CMK (cell line): ENCODE results near the gene FA2H.
"Not testable (repeated sequence)": the region's sequence is repeated elsewhere in the genome, so short reads cannot be mapped to it uniquely, and the experiment has no call there.

ENCODE experiments used
- DNase-seq: peaks from one replicate; pipeline ENCODE4 v3.0.0-alpha.2; 2010; ENCODE audit warnings: low read depth

FA2H gene

DNA sequence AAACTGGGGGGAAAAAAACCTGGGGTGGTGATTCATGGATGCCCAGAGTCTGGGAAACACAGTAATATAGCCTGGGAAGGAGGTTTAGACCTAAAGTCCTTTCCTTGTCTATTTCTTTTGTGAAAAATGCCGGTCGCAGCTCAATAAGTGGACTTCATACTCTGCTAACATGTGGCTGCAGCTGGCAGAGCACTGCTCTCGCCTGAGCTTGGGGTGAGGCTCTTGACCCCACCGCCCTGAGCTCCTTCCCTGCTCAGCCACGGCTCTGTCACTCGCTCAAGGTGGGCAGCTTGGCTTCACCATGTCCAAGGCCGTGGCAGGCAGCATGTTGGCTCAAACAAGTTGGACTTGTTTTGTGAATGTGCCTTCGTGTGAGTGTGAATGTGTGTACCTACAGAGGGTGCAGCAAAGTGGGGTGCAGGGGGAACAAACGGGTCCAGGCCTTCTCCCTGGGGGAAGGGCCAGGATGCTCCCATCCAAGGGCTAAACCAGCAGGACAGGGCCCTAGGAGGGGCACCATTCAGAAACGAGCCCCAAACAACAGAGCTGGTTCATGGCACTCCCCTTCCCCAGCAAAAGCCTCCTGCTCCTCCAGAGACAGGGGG, 4.9 kb downstream of the FA2H start:
- DNase-seq: no peak

DNA sequence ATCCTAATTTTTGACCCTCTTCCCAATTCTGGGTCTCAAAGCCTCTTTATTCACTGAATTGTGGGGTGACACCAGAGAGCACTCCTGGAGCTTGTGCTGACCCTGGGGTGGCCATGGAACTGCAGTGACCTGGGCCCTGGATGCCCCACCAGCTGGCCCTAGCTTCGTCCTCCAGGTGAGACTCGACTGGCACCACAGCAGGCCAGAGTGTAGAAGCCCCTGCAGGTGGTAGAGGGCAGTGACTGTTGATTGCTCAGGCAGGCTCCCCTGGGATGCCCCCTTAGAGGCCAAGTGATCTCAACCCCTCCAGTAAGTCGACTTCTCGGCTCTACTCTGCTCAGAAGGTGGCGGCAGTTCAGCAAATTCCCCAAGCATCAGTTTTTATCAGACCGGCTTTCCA, 6.4 kb downstream of the FA2H start:
- DNase-seq: no peak

DNA sequence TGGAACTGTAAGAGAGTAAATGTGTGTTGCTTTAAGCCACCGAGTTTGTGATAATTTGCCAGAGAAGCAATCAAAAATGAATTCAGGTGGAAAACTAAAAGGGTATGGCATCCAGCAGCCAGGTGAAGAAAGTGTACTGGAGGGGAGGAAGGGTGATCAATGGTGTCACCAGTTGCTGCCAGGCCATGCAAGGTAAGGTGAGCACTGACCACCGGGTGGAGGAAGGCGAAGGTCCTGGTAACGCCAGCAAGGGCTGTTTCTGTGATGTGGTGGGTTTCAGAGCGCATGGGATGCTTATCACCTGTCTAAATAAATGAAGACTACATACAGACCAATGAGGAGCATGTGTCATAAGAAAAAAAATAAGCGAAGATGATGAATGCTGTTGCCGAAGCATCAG, 6.9 kb downstream of the FA2H start:
- no peak for DNase-seq

DNA sequence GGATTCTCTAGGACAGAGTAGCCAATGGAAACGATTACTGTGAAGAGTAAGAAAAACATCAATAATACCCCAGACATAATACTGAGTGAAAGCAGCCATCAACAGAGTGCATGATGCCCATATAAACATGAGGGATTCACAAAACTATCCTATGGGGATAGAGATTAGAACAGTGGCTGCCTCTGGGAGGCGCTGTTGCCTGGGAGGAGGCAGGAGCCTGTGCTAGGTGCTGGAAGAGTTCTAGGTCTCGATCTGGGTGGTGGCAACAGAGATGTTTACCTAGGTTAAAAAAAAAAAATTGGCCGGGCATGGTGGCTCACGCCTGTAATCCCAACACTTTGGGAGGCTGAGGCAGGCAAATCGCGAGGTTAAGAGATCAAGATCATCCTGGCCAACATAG, 7.9 kb downstream of the FA2H start:
- no peak for DNase-seq

DNA sequence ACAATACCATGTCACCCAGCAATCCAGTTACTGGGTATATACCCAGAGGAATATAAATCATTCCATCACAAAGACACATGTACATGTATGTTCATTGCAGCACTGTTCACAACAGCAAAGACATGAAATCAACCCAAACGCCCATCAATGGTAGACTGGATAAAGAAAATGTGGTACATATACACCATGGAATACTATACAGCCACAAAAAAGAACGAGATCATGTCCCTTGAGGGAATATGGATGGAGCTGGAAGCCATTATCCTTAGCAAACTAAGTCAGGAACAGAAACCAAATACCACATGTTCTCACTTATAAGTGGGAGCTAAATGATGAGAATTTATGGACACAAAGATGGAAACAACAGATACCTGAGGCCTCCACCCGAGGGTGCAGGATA, 10.4 kb downstream of the FA2H start:
- DNase-seq: not testable (repeated sequence)

DNA sequence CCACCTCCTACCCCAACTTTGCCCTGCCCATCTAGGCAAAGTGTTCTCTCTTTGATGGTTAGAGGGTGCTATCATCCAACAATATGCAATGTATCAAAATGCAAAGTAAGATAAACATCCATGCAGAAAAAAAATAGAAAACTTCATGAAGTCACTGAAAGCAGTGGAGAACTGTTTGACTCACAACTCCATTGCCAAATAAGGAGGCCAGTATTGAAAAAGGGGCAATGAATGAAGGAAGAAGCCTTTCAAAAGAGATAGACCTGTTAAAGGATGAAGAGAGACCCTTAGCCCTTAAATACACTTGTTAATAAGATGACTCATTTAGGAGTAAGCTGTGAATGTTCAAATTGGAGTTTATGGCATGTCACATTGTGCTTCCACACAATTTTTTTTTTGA, 13.0 kb downstream of the FA2H start:
- no peak for DNase-seq

DNA sequence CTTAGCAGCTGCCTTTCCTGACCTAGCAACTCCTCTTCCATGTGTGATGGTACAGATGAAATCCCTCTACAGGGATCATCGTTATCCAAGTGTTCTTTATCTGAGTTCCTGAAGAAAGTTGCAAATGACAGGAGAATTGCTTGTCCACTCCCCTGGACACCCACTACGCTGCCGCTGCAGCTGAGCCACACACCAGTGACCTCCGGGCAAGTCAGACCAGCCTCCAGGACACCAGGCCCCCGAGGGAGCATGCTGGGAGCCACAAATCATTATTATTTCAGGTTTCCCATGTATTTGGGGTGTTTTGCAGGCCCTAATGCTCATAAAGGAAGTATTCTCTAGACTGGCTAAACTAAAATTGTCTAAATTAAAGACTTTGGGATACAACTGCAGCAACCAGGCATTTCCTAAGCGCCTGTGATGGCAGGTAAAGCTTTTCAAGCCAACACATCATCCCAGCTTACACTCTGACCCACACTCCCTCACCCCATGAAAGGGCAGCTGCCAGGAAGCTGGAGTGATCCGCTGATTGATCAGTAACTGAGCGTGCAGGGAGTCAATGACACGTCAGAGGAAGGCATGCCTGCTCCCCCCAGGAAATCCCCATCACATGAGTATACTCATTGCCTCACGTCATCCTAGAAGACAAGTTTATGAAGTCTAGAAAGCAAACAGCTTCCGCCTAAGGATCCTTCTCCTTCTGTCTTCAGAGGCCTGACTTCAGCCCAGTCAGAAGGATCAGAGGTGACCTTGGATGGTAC, 14.4 kb downstream of the FA2H start:
- no peak for DNase-seq

GRCh38 chr16:74759564-74759963, 15.1 kb downstream of the FA2H start:
- DNase-seq: no peak

DNA sequence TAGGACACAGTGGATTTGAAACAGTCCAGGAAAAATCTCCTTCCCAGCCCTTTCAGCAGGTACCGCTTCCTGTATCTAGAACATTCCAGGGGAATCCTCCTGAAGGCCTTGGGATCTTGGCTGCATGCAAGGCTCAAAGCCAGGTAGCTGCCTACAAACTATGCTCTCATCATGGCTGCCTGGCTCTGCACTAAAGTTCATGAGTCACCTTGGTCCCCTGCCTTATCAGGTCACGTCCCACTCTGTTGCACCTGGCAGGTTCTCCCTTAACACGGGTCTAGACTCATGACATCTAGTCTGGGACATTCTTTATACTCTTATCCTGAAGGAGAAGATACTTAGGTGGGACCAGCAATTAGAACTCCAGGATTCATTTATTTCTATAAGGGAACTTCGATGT, 15.8 kb downstream of the FA2H start:
- no peak for DNase-seq

DNA sequence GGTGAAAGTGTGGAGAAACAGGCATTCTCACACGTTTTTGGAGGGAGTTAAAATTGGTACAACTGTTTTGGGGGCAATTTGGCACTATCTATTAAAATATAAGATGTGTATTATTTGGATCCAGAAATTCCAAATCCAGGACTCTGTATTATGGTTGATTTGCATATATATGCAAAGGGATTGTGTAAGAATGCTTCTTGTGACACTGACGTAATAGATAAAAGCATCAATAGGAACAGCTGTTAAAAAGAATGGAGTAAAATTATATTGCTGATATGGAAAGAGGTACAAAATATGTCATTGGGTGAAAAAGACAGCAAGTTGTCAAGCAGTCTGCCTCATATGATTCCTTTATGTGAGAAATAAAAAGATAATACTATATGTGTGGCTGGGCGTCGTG, 17.3 kb downstream of the FA2H start:
- DNase-seq: no peak

DNA sequence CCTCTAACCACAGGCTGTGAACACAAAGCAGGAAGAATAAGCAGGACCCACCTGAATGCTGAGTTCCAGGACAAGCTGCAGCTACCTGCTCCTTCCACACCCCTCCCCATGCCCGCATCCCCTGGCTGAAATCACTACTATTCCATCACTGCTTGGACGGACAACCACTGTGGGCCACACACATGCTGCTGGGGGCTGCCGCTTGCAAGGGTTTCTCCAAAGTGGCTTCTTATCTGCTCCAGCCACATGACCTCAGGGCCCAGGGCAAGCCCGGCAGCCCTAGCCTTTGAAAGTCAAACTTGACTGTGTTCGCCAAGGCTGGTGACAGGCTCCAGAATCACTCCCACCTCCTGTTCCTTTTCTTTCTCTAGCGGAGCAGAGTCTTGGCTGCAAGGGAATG, 18.4 kb downstream of the FA2H start:
- no peak for DNase-seq

DNA sequence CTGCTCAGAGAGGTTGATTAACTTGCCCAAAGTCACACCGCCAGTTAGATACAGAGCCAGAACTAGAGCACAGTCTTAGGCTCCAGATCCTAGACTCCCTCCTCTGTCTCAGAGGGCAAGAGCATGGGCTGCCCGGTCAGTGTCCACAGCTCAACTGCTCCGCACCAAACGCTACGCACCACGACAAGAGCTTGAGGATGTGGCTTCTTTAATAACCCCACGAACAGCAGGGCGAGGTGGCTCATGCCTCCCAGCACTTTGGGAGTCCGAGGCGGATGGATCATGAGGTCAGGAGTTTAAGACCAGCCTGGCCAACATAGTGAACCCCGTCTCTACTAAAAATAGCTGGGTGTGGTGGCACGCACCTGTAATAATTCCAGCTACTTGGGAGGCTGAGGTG, 21.4 kb downstream of the FA2H start:
- no peak for DNase-seq

DNA sequence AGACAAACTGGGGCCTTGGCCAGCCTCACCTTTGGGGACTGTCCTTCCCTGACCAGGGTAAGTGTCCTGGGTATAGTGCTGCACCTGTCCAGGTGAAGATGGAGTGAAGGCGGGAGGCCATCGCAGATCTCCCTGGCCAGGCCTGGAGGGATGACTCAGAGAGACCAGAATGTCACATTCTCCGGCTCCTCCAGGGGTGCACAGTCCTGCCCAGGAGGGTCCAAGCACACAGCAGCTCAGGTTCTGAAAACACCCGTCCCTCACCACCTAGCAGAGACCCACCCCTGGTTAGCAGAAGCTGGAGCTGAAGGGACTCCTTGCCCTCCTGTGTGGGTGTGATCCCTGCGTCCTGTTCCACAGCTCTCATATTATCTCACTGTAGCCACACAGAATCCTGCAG, 21.9 kb downstream of the FA2H start:
- no peak for DNase-seq

DNA sequence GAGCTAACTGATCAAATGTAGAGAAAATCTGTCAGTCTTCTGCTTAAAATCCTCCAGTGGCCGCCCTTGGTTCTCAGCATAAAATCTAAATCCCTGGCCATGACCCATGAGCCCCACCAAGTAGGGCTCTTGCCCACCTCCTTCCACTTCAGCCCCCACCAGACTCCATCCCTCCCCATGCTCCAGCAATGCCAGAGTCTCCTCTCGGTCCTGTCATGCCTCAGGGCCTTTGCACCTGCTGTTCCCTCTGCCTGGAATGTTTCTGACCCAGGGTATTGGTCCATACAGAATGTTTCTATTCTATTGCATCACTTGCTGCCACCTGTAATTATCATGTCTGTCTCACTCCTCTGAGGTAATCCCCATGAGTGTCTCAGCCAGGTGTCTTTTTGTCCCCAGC, 22.4 kb downstream of the FA2H start:
- no peak for DNase-seq

GRCh38 chr16:74751658-74752057, 23.0 kb downstream of the FA2H start:
- no peak for DNase-seq

GRCh38 chr16:74749291-74750055, 25.1 kb downstream of the FA2H start:
- no peak for DNase-seq

- no peak for DNase-seq
These were observed 26.0 kb downstream of the FA2H start for GRCh38 chr16:74748616-74749026.

DNA sequence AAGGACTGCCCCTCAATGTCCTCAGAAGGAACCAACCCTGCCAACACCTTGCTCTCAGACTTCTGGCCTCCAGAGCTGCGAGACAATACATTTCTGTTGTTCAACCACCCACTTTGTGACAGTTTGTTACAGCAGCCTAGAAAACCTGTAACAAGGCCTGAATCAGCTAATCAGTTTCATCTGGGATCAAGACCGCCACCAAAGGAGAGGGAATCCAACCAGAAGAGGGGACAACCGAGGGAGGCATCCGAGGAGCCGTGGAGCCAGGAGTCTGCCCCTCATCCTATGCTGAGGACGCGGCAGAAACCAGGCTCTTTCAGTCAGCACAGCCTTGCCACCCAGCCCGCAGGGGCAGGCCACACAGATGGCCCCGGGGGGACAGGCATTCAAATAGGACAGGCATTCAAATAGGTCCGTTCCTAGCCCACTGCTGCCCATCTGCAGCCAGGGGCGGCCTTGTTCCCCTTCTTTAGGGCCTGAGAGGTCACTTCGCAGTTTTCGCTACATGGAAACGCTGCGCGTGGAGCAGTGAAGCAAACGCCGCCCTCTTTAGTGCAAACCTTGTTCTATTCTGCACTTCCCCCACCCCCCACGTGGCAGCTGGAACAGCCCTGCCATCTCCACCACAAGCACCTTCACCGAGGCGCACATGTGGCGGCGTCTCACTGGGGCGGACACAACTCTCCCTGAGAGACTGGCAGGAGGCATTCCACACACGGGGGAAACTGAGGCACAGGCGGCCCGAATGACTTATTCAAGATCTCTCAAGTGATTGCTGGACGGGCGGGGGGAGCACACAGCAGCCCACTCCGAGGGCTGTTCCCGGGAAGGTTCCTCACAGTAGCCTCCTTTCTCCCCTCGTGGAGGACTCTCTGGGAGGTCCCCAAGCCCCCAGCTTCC, 26.7 kb downstream of the FA2H start:
- DNase-seq: no peak

DNA sequence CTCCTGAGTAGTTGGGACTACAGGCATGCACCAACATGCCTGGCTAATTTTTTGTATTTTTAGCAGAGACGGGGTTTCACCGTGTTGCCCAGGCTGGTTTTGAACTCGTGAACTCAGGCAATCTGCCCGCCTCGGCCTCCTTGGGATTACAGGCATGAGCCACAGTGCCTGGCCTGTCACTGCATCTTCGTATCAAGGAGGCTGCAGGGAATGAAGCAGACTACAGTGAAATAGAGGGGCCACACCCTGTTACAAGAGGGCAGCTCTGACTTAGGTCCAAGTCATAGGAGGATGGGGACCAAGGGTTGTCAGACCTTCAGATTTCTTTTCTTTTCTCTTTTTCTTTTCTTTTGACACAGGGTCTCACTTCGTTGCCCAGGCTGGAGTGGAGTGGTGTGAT, 28.7 kb downstream of the FA2H start:
- DNase-seq: no peak

DNA sequence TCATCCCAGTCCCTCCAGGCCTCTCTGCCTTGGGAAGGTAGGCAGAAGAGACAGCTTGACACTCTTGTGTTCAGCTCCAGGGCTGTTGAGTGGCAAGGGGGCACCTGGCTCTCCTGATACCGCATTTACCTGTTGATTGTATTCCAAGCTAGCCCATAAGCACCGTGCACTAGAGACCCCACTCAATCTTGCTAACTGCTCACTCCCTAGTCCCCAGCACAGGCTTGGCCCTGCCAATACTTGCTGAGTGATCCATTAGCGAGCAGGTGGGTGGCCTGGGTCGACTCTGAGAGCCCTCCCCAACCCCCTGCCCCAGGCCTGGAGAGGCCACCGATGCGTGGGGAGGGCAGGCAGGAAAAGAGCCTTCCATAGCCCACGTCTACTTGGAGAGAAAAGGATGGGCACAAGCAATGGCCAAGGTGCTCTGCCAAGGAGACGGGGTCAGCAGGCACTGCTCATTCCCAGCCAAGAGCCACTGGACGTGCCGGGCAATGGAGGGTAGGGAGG, 29.5 kb downstream of the FA2H start:
- no peak for DNase-seq

DNA sequence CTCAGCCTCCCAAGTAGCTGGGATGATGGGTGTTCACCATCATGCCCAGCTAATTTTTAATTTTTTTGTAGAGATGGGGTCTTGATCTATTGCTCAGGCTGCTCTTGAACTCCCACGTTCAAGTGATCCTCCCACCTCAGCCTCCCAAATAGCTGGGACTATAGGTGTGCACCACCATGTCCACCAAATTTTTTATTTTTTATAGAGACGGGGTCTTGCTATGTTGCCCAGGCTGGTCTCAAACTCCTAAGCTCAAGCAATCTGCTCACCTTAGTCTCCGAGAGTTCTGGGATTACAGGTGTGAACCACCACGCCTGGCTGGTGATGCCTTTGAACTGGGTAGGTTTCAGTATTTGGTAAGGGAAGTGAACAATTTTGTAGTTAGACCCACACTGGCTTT, 30.1 kb downstream of the FA2H start:
- DNase-seq: no peak

DNA sequence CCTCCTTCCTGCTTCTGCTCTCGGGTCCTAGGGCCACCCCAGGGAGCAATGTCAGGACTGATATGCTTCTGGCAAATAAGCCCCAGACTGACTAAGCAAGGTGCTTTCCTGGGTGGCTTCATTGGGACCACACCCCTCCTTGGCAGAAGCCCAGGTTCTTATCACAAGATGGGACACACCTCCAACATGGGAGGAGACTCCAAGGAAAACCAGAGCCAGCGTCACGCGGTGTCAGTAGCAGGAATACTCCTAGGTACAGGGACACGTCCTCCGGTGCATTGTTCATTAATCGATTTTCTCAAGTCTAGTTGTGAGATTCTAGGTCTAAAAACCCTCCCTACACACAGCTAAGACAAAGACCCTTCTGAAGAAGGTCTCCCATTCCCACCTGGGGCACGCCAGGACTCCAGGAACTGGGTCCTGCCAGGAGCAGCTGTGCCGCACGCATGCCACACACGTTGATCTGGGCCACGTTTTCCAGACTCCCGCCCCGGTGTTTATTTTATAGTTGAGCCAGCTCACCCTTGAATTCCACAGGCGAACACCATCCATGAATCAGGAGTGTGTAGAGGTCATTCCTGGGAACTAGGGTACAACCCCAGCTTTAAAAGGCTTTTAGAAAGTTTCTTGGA, 30.8 kb downstream of the FA2H start:
- DNase-seq: no peak
